HG03575 (cell line): ENCODE data around the gene USP5.
"Not testable (repeated sequence)": the region's sequence is repeated elsewhere in the genome, so short reads cannot be mapped to it uniquely, and the experiment has no call there.

Experiments used
- ATAC-seq: cut with Tn5 transposase; IDR thresholded peaks from one replicate; pipeline ENCODE4 v1.9.1; 2021; ENCODE audit not compliant: unreplicated experiment, insufficient number of reproducible peaks, low FRiP score; ENCODE audit errors: extremely low read depth

Gene USP5

GRCh38 chr12:6872073-6873048, 20.4 kb downstream of the USP5 start:
- ATAC-seq, result no peak

- no peak for ATAC-seq
Measured at GRCh38 chr12:6873094-6874014, 21.4 kb downstream of the USP5 start, which contains the start of gene SPSB2. Gene SPSB2 (minus strand): TSS chr12:6873303. CDS start chr12:6872901, 402 bp downstream.

DNA sequence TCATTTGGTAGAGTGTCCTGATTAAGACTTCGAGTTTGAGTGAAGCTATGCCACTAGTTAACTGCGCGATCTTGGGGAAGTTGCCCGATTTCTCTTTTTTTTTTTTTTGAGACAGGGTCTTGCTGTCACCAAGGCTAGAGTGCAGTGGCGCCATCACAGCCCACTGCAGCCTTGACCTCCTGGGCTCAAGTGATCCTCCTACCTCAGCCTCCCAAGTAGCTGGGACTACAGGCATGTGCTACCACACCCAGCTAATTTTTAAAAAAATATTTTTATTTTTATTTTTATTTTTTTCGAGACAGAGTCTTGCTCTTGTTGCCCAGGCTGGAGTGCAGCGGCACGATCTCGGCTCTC, 22.0 kb downstream of the USP5 start:
- ATAC-seq, result not testable (repeated sequence)

DNA sequence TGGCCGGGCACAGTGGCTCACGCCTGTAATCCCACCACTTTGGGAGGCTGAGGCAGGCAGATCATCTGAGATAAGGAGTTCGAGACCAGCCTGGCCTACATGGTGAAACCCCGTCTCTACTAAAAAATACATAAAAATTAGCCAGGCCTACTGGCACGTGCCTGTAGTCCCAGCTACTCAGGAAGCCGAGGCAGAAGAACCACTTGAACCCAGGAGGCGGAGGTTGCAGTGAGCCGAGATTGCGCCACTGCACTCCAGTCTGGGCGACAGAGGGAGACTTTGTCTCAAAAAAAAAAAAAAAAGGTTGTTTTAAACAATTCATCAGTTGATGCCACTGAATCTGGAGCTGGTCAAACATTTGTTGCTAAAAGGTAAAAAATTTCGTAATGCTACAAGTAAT, 27.9 kb downstream of the USP5 start:
- not testable (repeated sequence) for ATAC-seq

GRCh38 chr12:6883252-6883651, 31.3 kb downstream of the USP5 start:
- ATAC-seq, result no peak

- no peak for ATAC-seq
Measured at GRCh38 chr12:6883683-6884082, 31.7 kb downstream of the USP5 start.

- no peak for ATAC-seq
Measured at GRCh38 chr12:6884539-6884938, 32.6 kb downstream of the USP5 start.

DNA sequence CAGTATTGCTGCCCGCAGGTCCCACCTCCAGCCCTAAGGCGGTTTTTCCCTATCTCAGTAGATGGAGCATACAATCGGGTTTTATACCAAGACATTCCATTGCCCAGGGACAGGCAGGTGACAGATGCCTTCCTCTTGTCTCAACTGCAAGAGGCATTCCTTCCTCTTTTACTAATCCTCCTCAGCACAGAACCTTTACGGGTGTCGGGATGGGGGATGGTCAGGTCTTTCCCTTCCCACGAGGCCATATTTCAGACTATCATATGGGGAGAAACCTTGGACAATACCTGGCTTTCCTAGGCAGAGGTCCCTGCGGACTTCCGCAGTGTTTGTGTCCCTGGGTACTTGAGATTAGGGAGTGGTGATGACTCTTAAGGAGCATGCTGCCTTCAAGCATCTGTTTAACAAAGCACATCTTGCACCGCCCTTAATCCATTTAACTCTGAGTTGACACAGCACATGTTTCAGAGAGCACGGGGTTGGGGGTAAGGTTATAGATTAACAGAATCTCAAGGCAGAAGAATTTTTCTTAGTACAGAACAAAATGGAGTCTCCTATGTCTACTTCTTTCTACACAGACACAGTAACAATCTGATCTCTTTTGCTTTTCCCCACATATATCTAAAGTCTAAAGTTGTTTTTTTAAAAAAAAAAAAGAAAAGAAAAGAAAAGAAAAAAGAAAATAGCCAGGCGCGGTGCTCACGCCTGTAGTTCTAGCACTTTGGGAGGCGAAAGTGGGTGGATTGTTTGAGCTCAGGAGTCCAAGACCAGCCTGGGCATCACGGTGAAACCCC, 34.5 kb downstream of the USP5 start:
- ATAC-seq, result not testable (repeated sequence)

DNA sequence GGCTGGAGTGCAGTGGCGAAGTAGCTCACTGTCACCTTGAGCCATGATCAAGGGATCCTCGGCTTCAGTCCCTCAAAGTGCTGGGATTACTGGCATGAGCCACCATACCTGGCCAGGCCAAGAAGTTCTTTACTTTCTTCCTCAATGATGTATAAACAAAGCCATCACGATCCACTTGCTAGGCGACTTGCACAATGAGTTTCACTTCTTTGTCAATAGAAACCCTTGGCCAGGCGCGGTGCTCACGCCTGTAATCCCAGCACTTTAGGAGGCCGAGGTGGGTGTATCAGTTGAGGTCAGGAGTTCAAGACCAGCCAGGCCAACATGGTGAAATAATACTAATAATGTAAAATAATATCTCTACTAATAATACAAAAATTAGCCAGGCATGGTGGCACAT, 35.5 kb downstream of the USP5 start:
- ATAC-seq, result no peak

DNA sequence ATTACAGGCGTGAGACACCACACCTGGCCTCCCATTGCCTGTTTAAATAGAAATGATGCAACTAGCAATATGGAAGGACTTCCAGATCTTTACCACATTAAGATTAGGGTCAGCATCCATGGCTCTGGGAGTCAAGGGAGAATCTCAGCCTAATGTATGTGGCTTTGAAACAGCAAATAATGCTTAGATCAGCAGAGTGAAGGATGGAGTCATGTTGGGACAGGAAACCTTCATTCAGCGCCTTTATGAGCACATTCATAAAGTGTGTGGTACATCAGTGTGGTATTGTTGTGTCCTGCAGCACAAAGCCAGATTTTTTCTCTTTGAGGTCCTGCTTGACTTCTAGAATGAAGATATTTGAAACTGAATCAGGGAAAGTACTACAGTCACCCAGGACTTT, 36.4 kb downstream of the USP5 start:
- no peak for ATAC-seq

GRCh38 chr12:6888794-6889193, 36.8 kb downstream of the USP5 start:
- not testable (repeated sequence) for ATAC-seq

DNA sequence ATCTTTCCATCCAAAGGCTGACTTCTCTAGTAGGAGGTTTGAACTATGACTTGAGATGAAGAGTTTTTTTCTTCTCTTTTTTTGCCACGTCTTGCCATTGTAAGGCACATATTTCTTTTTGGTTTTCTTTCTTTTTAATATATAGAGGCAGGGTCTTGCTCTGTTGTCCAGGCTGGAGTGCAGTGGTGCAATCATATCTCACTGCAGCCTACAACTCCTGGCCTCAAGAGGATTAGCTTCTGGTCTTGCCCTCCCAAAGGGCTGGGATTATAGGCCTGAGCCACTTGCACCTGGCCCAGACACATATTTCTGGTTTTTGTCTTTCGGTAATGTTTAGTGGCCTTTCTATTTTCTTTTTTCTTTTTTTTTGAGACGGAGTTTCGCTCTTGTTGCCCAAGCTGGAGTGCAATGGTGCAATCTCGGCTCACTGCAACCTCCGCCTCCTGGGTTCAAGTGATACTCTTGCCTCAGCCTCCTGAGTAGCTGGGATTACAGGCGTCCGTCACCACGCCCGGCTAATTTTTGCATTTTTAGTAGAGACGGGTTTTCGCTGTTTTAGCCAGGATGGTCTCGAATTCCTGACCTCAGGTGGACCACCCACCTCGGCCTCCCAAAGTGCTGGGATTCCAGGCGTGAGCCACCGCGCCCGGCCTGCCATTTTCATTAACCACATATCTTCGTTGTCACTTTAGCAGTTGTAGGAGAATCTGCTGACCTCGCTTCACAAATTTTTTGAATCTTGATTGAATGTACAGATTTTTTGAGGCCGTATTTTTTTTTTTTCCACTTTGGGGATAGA, 38.0 kb downstream of the USP5 start:
- not testable (repeated sequence) for ATAC-seq

GRCh38 chr12:6890789-6891645, 39.1 kb downstream of the USP5 start:
- peak; percentile 70 for ATAC-seq

DNA sequence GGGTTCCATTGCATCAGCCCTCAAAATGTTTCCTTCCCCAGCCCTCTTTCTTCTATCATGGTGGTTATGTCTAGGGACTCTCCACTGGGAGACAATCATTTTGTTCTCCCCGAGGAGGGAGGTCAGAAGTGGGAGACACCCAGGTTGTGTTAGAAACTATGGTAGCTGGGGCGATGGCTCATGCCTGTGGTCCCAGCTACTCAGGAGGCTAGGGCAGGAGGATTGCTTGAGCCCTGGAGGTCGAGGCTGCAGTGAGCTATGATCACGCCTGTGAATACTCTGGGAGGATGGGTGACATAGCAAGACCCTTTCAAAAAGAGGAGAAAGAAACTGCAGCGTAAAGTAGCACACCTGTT, 39.7 kb downstream of the USP5 start:
- no peak for ATAC-seq

- not testable (repeated sequence) for ATAC-seq
Measured at GRCh38 chr12:6892683-6893082, 40.7 kb downstream of the USP5 start.

DNA sequence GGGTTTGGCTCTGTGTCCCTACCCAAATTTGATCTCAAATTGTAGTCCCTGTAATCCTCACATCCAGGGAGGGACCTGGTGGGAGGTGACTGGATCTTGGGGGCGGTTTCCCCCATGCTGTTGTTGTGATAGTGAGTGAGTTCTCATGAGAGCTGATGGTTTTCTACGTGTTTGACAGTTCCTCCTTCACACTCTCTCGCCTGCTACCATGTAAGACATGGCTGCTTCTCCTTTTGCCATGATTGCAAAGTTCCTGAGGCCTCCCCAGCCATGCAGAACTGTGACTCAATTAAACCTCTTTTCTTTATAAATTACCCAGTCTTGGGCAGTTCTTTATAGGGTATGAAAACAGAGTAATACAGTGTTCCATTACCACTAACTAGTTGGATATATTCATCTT, 42.4 kb downstream of the USP5 start:
- no peak for ATAC-seq

DNA sequence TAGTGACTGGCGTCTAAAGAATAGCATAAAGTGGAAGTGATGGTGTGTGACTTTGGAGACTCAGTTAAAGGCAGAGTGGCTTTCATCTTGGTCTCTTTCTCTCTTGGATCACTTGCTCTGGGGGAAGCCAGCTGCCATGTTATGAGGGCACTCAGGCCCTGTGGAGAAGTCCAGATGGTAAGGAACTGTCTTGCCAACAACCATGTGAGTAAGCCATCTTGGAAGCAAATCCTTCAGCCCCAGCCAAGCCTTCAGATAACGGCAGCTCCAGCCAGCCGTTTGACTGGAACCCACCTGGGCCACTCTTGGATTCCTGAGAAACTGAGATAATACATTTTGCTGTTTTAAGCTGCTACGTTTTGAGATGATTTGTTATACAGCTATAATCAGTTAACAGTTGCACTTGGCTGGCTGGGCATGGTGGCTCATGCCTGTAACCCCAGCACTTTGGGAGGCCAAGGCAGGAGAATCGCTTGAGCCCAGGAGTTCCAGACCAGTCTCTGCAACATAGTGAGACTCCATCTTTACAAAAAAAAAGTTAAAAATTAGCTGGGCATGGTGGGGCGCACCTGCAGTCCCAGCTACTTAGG, 45.0 kb downstream of the USP5 start:
- no peak for ATAC-seq
